SHP77 (cell line): ENCODE measurements around the gene NUDT21.

Experiments used
- DNase-seq, 2 experiments: peaks; one replicate each; lab custom pipeline; 2025; lab: John Stamatoyannopoulos, UW

NUDT21 gene

DNA sequence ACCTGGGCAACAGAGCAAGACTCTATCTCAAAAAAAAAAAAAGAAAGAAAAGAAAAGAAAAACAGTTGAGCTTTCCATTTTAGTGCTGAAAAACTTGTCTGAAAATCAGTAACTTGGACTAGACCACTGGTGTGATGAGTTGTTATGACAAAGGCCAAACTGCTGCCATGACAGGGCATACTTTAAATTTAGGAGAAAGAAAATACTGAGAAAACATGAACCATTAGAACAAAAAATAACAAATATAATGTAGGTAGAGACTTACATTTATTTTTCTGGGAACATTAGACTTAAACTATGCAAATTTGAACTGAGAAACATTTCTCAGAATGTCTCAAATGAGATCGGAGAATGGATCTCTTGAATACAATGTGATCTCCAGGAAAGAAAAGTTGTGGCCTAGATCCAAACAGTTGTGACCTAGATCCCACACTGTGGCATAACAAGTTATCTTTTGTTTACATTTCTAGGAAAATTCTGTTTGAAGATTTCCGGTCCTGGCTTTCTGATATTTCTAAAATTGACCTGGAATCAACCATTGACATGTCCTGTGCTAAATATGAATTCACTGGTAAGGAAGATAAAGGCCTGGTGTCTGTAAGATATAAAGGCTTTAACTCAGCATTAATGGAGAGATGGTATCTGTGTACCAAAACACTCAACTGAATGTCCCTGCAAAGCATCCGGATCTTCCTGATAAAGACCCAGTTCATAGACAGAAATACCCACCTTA, 11.1 kb upstream of the NUDT21 start:
- no peak for DNase-seq

DNA sequence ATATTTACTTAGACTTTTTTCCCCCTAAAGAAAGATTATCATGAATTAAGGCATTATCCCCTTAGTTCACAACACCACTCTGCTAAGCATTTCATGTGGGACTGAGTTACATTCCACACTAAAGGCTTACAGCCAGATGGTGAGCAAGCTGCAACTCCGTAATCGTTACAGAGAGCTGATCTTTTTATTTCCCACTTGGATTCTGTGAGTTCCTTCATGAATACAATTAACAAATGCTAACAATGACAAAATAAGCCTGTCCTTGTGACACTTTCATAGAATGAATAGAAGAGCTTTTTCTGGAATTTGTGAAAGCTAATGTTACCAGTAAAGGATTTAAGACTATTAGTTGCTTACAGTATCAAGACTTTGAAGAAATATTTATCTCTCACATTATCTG, 9.0 kb upstream of the NUDT21 start:
- no peak for DNase-seq

DNA sequence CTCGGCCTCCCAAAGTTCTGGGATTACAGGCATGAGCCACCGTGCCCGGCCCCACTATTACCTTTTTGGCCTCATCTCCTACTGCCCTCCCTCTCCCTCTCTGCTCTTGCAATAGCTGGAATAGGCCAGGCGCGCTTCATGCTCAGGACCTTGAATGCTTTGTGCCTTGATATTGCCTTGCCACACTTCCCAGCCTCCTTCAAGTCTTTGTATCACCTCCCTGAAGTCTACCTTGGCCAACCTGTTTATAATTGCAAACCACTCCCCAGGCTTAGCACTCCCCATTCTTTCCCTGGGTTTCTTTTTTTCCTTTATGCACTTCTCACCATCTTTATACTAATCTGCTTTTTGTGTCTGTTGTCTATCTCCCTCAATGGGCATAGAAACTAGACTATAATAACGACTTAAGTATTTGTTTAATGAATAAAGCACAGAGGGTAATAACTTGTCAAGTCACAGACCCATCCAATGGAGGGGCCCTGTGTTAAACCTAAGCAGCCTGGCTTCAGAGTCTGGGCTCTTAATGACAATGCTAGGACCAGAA, 6.9 kb upstream of the NUDT21 start:
- DNase-seq = no peak

DNA sequence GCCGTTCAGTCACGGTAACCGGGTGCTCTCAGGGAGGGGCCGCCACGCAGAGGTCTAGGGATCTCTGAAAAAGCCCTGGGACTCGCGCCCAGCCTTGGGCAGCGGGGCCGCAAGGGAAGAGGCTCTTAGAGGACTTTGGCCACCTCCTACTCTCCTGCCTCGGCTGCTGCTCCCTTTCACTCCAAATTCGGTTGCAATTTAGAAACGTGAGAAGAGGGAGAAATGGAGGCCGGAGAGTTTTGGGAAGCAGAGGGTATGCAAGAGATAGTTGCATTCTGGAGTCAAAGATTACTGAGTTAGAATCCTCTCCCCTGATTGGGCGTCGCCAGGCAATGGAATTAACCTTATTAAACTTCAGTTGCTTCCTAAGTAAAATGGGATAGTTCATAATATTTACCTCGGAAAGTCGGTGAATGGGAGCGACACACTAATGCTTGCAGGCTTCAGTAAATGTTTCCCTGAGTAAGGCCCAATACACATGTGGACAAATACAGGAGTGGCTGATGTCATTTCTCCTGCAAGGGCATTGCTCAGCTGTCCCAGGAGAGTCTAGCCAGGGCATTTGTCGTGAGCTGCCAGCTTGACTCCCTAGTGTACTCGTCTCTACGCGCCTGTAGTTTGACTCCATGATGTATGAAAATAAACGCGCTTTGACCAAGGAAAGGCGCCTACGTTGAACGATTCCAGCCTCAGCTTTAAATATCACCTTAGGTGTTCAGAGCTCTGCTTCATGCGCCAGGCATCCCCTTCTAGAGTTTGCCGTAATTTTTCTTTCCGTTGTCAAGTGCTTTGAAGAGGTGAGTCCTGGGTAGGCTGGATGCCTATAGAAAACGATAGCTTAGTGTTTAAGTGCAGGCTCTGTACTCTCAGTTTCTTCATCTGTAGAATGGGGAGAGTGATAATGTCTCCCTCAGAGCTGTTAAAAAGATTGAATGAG, 889 bp upstream of the NUDT21 start:
- DNase-seq = peak; percentile 55 to 65

DNA sequence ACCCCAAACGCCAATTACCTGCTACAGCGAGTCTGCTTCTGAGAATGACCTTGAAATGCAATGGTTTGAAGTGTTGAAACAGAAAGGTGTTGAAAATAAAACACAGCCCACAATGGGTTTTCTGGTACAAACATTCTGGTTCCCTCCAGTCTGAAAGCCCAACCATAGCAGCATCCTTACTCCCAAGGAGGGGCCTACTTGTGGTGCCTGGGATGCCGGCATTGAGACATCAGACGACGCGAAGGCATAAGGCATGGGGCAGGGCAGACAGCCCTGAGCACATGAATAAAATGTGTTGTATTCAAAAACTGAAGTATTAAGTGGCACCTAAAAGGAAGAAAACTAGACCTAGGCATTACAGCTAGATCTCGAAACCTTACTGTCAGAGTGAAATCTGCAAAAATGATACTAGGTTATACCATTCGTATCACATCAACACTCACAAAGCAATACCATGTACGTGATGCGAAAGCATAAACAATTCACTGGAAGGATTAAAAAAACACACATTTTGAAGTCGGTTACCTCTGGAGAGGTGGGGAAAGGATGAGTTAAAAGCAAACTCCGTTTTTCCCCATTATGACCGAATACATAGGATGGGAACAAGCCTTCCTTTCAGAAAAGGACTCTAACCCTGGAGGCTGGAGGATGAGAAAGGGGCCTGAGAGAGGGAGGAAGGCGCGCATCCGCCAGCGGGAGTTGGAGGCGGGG, 702 bp downstream of the NUDT21 start:
- no peak for DNase-seq

DNA sequence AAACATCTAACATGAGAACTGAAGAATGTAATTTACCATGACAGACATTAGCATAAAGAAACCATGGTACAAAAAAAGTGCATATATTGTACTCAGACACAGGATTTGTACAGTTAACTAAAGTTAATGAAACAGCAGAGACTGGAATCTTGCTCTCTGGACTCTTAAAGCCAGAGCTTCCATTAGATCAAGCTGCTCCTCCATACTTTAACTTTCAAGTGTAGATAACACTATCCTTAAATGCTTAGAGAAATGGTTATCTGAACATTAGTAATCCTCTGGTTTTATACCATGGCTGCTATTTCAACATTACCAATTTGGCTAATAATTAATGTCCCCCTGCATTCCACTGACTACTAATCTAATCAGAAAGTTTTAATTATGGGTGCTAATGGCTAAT, 3.1 kb downstream of the NUDT21 start:
- DNase-seq = no peak

DNA sequence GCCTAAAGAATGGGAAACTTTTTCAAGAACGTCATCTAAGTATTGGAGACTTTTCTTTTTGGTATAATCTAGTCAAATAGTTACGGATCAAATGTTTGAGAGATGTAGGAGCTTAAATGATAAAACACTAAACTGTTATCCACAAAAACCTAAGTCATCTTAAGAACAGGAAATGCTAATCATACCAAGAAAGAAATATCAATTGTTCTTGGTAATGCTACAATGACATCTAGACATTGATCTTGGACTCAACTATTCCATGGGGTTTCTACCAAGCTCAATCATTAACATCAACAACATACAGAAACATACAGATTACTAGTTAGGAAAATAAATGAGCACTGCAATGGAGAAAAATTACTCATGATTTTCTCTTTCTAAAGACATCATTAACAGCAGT, 3.8 kb downstream of the NUDT21 start:
- DNase-seq = no peak

DNA sequence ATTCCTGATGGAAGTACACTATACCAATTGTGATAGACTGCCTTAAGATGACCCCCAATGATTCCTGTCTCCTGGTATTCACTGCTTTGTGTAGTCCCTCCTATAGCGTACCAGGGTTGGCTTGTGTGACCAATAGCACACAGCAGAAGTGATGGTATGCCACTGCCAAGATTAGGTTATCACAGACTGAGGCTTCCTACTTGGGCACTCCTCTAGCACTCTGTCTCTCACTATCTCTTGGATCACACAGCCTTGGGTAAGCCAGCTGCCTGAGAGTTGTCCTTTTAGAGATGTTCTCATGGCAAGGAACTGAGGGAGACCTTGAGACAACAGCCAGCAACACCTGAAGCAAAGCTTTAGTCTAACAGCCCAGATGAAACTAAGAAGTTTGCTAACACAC, 13.1 kb downstream of the NUDT21 start:
- DNase-seq = no peak

DNA sequence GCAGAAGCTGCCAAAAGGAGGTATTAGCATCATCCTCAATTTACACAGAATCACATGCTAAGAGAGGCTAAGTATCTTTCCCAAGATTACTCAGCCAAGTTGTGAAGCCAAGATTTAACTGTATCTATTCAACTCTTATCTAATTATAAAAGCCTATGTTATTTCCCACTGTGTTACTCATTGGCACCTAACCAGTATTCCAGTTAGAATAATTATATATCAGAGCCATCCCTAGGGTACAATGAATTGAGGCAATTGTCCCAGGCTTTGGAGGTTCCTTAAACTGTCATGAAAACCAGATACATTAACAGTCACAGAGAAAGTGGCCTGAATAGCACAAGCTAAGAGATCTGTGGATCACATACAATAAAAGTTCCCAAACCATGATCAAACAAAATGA, 14.9 kb downstream of the NUDT21 start:
- DNase-seq = no peak

DNA sequence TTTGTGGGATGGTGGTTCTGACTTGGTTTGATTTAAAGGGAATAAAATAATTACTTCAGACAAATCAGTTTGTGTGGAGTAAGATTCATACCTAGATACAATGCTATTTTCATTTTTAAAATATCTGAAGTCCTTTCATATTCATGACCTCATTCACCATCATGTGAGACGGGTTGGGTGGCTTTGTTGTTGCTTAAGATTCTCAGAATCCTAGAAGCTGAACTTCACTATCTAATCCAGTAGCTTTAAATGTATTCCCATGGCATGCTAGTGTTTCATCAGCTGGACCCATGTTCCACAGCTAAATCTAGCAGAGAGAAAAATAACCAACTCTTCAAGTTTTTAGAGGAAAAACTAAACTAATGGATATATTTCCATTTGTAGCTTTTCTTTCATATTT, 23.0 kb downstream of the NUDT21 start:
- DNase-seq = no peak

DNA sequence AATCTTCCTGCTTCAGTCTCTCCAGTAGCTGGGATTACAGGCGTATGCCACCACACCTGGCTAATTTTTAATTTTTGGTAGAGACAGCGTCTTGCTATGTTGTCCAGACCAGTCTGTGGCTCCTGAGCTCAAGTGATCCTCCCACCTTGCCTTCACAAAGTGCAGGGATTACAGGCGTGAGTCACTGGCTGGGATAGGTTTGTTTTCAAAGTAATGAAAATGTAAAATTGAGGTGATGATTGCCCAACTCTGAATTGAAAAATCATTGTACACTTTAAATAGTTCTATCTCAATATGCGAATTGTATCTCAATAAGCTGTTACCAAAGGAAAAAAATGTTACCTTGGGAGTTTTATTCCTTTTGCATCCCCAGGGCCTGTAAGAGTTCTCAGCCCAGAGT, 24.5 kb downstream of the NUDT21 start:
- no peak for DNase-seq

DNA sequence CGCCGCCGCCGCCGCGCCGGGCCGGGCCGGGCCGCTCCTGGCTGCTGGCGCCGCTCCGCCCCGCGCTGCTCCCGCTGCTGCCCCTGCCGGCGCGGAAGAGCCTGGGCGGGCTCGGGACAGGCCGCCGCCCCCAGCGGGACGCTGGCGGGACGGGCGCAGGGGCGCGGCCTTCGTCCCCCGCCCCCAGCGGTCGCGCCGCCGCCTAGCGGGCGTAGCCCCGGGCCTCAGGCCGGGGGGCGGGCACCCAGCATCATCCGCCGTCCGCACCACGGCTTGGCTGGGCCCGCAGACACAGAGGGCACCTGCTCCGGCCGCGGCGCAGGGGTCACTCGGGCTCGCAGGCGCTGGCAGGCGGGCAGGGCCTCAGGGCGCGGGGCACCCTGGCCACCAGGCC, 25.7 kb downstream of the NUDT21 start, which contains the start of gene AMFR:
TSS of gene AMFR (minus strand) at position 107 of the 394 bp plus-strand sequence. CDS start 218 bp downstream, outside the sequence.
- DNase-seq = peak; percentile 44 to 75

DNA sequence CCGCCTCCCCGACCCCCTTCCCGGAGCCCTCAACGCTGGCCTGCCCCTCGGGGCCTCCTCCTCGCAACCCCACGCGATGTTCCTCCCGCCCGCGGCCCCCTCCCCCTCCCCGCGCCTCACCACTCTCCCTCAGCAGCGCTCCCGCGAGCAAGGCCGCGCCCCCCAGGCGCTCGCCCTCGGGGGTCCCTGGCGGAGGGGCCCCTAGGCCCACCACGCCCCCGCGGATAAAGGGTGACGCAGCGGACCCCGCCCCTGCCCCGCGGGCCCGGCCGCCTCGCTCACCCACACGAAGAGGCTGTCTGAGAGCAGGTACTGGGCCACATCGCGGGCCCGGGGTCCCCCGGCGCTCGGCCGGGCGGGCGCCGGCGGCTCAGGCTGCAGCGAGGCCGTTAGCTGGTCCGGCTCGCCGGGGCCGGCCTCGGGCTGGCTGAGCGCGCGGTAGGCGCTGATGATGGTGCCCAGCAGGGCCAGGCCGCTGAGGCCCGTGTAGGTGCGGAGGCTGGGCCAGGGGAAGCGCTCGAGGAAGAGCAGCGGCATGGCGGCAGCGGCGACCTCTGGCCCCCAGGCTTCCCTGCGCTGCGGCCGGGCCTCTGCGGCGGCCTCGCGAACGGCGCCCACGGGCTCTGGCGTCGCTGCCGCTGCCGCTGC, 26.2 kb downstream of the NUDT21 start:
- no peak for DNase-seq

DNA sequence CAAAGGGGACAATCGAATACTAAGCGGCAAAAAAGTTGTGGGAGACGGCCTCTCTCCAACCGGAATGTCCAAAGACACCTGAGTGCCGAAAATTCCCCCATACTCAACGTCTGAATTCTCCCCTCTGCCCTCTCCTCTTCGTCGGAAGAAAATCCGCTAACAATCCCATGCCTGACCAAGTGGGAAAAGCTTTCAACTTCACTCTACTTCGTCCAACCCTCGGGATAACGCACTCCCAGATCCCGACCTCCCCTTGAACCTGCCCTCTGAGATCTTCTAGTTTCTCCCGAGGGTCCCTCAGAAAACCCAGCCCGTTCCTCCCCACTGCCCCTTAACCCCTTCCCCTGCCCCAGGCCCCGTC, 26.7 kb downstream of the NUDT21 start:
- no peak for DNase-seq

DNA sequence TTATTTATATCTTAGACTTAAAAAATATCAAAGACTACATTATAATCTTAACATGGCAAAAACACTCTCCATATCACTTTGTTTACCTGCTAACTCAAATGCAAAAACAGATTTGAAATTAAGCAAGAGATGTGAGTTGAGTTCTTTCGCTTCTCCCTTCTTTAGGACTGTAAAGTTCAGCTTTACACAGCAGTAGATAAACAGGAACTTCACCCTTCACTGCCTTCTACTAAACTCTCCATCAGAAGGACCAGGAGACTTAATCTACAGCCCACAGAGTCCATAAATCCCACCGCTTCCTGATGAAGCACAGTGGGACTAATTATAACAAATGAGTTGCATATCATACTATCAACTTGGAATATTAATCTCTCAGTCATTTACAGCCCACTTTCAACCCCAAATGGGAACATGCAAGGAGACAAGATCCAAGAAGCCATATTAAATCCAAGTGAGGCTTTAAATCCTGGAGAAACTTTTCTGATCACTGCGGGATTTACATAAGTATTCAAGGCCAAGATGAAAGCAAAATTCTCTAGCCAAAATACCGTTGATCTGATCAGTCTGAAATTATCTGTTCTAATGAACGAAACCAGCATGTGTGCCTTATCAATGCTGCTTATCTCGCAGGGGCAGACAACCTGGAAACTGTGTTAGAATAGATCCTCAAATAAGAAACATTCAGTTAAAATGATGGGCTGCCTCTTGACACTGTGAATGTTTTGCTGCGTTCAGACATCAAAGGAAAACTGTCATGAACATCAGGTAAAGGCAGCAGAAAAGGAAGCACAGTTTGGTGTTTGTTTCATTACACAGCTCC, 27.3 kb downstream of the NUDT21 start:
- DNase-seq = no peak

DNA sequence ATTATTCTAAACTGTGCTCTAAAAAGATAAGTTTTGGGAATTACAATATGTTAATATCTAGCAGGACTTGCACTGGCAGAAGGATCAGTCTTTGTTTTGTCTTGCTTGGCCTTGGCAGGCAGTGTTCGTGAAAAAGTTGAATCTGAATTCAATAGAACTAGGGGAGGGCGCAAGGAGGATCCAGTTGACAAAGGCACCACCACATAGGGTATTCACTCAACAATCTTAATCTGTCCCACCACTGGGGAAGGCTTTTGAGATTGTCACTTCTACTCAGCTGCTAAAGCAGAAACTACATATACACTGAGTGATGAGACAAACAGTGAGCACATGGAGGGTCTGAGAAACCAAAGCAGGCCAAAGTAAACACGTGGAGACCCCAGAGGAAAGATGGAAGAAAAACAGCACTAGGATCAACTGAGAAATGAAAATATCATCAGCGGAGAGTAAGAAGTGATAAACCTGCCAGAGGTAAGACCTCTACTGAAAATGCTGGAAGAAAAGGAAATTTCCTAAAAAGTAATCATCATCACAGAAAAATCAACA, 28.2 kb downstream of the NUDT21 start:
- DNase-seq = no peak

DNA sequence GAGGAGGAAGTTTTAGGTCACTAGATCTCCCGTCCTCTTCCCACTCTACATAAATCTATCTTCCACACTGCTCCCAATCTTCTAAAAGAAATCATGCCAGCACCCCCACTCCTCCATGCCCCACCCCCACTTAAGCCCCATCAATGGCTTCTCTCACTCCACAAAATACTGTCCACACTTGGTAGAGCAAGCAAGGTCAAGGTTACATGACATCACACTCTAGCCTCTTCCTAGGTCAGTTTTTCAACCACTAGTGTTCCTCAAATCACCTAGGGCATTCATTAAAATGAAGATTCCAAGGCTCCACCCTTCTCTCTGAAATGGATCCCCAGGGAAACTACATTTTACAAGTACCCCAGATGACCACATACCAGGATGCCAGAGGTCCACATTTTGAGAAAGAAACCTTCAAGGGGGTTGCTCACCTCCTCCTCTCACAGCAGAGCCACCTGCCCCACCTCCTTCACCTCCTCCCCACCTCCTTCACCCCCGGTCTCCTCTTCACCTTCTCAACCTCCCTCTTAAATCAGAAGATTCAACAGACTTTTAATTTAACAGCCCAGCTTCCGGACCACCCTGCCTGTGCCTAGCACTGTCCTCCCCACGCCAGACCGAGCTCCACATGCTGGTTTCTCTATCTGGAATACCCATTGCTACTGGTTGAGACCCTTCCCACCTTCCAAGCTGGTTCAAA, 29.0 kb downstream of the NUDT21 start:
- DNase-seq = no peak

DNA sequence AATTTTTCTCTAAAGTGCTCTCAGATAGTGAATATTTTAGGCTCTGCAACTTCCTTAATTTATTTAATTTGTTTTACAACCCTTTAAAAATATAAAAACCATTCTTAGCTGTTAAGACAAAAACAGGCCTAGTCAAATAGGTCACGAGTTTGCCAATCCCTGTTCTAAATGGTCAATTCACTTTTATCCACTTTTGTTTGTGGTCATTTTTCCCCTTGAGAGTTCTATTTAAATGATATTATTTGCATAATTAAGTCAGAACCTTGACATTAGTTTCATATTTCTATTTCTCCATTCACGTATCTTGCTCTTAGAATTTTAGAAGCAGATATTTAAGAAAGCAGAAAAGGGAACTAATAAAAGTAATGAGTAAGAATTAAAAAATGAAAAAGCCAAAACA, 29.8 kb downstream of the NUDT21 start:
- DNase-seq = no peak

DNA sequence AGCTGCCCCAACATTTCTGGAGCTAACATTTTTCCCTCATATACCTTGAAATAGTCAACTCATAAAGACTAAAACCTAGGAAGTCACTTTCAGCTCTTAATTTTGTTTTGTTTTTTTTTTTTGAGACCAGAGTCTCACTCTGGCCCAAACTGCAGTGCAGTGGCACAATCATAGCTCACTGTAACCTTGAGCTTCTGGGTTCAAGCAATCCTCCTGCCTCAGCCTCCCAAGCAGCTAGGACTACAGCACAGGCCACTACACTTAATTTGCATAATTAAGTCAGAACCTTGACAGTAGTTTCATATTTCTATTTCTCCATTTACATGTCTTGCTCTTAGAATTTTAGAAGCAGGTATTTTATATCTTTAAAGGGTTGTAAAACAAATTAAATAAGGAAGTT, 30.5 kb downstream of the NUDT21 start:
- no peak for DNase-seq
